HG03575 (cell line): ENCODE data around the gene CDC27.
"Not testable (repeated sequence)": the region's sequence is repeated elsewhere in the genome, so short reads cannot be mapped to it uniquely, and the experiment has no call there.

Source experiments
- ATAC-seq: cut with Tn5 transposase; IDR thresholded peaks from one replicate; pipeline ENCODE4 v1.9.1; 2021; ENCODE audit not compliant: unreplicated experiment, insufficient number of reproducible peaks, low FRiP score; ENCODE audit errors: extremely low read depth

The CDC27 gene

GRCh38 chr17:47170710-47171109, 18.4 kb downstream of the CDC27 start:
- ATAC-seq = no peak

GRCh38 chr17:47168896-47169295, 20.2 kb downstream of the CDC27 start:
- not testable (repeated sequence) for ATAC-seq

GRCh38 chr17:47166854-47167253, 22.2 kb downstream of the CDC27 start:
- not testable (repeated sequence) for ATAC-seq

- no peak for ATAC-seq
Observed at GRCh38 chr17:47165137-47165536, 24.0 kb downstream of the CDC27 start.

GRCh38 chr17:47164263-47164662, 24.8 kb downstream of the CDC27 start:
- ATAC-seq = no peak

- no peak for ATAC-seq
Observed at GRCh38 chr17:47162013-47162622, 27.0 kb downstream of the CDC27 start.

- ATAC-seq = no peak
Observed at GRCh38 chr17:47159315-47159714, 29.8 kb downstream of the CDC27 start.

- ATAC-seq = no peak
Observed at GRCh38 chr17:47145351-47145750, 43.7 kb downstream of the CDC27 start.

- ATAC-seq = no peak
Observed at GRCh38 chr17:47135235-47135634, 53.9 kb downstream of the CDC27 start.

- not testable (repeated sequence) for ATAC-seq
Observed at GRCh38 chr17:47134354-47134753, 54.7 kb downstream of the CDC27 start.

GRCh38 chr17:47131761-47132160, 57.3 kb downstream of the CDC27 start:
- ATAC-seq = no peak

GRCh38 chr17:47126835-47127234, 62.3 kb downstream of the CDC27 start:
- ATAC-seq = not testable (repeated sequence)

GRCh38 chr17:47123262-47123661, 65.8 kb downstream of the CDC27 start:
- not testable (repeated sequence) for ATAC-seq

GRCh38 chr17:47120521-47121095, 68.5 kb downstream of the CDC27 start:
- ATAC-seq = no peak

- ATAC-seq = no peak
Observed at GRCh38 chr17:47119746-47120520, 69.2 kb downstream of the CDC27 start.

- ATAC-seq = no peak
Observed at GRCh38 chr17:47117386-47117785, 71.7 kb downstream of the CDC27 start.

- no peak for ATAC-seq
Observed at GRCh38 chr17:47106130-47106529, 83.0 kb downstream of the CDC27 start.

- ATAC-seq = not testable (repeated sequence)
Observed at GRCh38 chr17:47105246-47105645, 83.8 kb downstream of the CDC27 start.

GRCh38 chr17:47102914-47103313, 86.2 kb downstream of the CDC27 start:
- ATAC-seq = no peak

GRCh38 chr17:47099987-47100711, 88.9 kb downstream of the CDC27 start:
- peak; percentile 80 for ATAC-seq
